OCI-LY3 (cell line): ENCODE data around the gene KIF3C.

ENCODE experiments used
- H2AFZ ChIP-seq: fragments of 200-600, 300-600 bp; shearing (Covaris generic); 2 replicates; pipeline ENCODE4 v1.6.0; 2014; ENCODE audit warnings: antibody characterized with exemption, low read depth, low read length
- H3K27ac ChIP-seq: fragments of 200-600, 300-600 bp; sonication (generic); 2 replicates; pipeline ENCODE4 v1.5.1; 2014; ENCODE audit warnings: mild to moderate bottlenecking, low read length, moderate library complexity, mixed read lengths
- H3K27me3 ChIP-seq: fragments of 200-600, 300-600 bp; sonication (generic); 2 replicates; pipeline ENCODE4 v1.6.1; 2014; ENCODE audit warnings: low read depth, low read length, mixed read lengths
- H3K36me3 ChIP-seq: fragments of 200-600, 300-600 bp; sonication (generic); replicated peaks from 2 replicates; pipeline ENCODE3; 2014; ENCODE audit warnings: low read depth, low read length, mixed read lengths
- H3K4me1 ChIP-seq: fragments of 300-600, 200-600 bp; sonication (generic); 2 replicates; pipeline ENCODE4 v1.6.1; 2014; ENCODE audit warnings: low read length, mixed read lengths
- H3K4me2 ChIP-seq: fragments of 200-600, 300-600 bp; sonication (generic); 2 replicates; pipeline ENCODE4 v1.6.1; 2014; ENCODE audit warnings: low read length, mixed read lengths
- H3K4me3 ChIP-seq: fragments of 300-600, 200-600 bp; sonication (generic); 2 replicates; pipeline ENCODE4 v1.5.1; 2014; ENCODE audit warnings: antibody characterized with exemption, mild to moderate bottlenecking, low read length, moderate library complexity
- H3K79me2 ChIP-seq: fragments of 300-600, 200-600 bp; shearing (Covaris generic); 2 replicates; pipeline ENCODE4 v1.6.1; 2014; ENCODE audit warnings: mild to moderate bottlenecking, low read length, mixed read lengths
- H3K9ac ChIP-seq: fragments of 300-600, 200-600 bp; shearing (Covaris generic); 2 replicates; pipeline ENCODE4 v1.6.0; 2014; ENCODE audit warnings: mild to moderate bottlenecking, low read length, moderate library complexity
- H3K9me3 ChIP-seq: fragments of 200-600, 300-600 bp; shearing (Covaris generic); 2 replicates; pipeline ENCODE4 v1.6.1; 2014; ENCODE audit warnings: low read length, mixed read lengths; ENCODE audit not compliant: insufficient read depth
- H4K20me1 ChIP-seq: fragments of 200-600, 300-600 bp; sonication (generic); 2 replicates; pipeline ENCODE4 v1.6.1; 2016; ENCODE audit warnings: low read length, mixed read lengths; ENCODE audit not compliant: insufficient read depth
- CTCF ChIP-seq: fragments of 200-600, 300-600 bp; sonication (generic); IDR thresholded peaks from 2 replicates; pipeline ENCODE4 v1.5.1; 2014; ENCODE audit warnings: antibody characterized with exemption, low read length, low read depth
- EZH2phosphoT487 ChIP-seq: fragments of 200-600 bp; shearing (Covaris generic); IDR thresholded peaks from 2 replicates; pipeline ENCODE4 v1.6.1; 2018; ENCODE audit warnings: antibody characterized with exemption, mixed run types, low read depth

Gene KIF3C

GRCh38 chr2:25957743-25958142 lies 24.6 kb downstream of the KIF3C start:
- Histone ChIP-seq H4K20me1 (no peaks in the 10 kb centered on the region), H2AFZ (no peak overlapping the region), H3K4me2 (no peak overlapping the region), H3K27ac (no peak overlapping the region), H3K36me3 (no peaks in the 10 kb centered on the region), H3K9me3 (no peaks in the 10 kb centered on the region), H3K79me2 (no peaks in the 10 kb centered on the region), H3K9ac (no peak overlapping the region), H3K27me3 (no peaks in the 10 kb centered on the region), H3K4me3 (no peak overlapping the region), H3K4me1 (peaks cover 6% of the 10 kb centered on the region)
- no peak for TF ChIP-seq EZH2phosphoT487
- no peak for TF ChIP-seq CTCF

GRCh38 chr2:25955869-25956535 lies 26.3 kb downstream of the KIF3C start:
- Histone ChIP-seq H4K20me1 (no peaks in the 10 kb centered on the region), H3K4me1 (peaks cover 7% of the 10 kb centered on the region), H3K4me2 (no peak overlapping the region), H3K27ac (no peak overlapping the region), H3K4me3 (no peak overlapping the region), H3K9me3 (no peaks in the 10 kb centered on the region), H3K79me2 (no peaks in the 10 kb centered on the region), H3K27me3 (peaks cover 3% of the 10 kb centered on the region; the same call in 1 of the 2 replicates), H3K9ac (no peak overlapping the region), H2AFZ (no peak overlapping the region), H3K36me3 (no peaks in the 10 kb centered on the region)
- TF ChIP-seq EZH2phosphoT487 (no peak), CTCF (peak; percentile 41)

GRCh38 chr2:25955036-25955435 lies 27.3 kb downstream of the KIF3C start:
- peaks cover 3% of the 10 kb centered on the region; the same call in 1 of the 2 replicates for H3K27me3 ChIP-seq
- TF ChIP-seq EZH2phosphoT487 (no peak), CTCF (no peak)
- H3K36me3 ChIP-seq: no peaks in the 10 kb centered on the region
- H3K4me3 ChIP-seq: no peak overlapping the region
- H3K4me2 ChIP-seq: no peak overlapping the region
- H3K9ac ChIP-seq: no peak overlapping the region
- no peak overlapping the region for H2AFZ ChIP-seq
- no peaks in the 10 kb centered on the region for H4K20me1 ChIP-seq
- H3K27ac ChIP-seq: no peak overlapping the region
- H3K79me2 ChIP-seq: no peaks in the 10 kb centered on the region
- no peaks in the 10 kb centered on the region for H3K9me3 ChIP-seq
- peaks cover 6% of the 10 kb centered on the region for H3K4me1 ChIP-seq

- Histone ChIP-seq H3K79me2 (no peaks in the 10 kb centered on the region), H3K36me3 (no peaks in the 10 kb centered on the region), H3K4me2 (no peak overlapping the region), H3K4me3 (no peak overlapping the region), H3K9ac (no peak overlapping the region), H2AFZ (no peak overlapping the region), H3K4me1 (peaks cover 6% of the 10 kb centered on the region), H3K27me3 (peaks cover 3% of the 10 kb centered on the region; the same call in 1 of the 2 replicates), H4K20me1 (no peaks in the 10 kb centered on the region), H3K27ac (no peak overlapping the region), H3K9me3 (no peaks in the 10 kb centered on the region)
- no peak for TF ChIP-seq EZH2phosphoT487
- TF ChIP-seq CTCF: no peak
Measured at GRCh38 chr2:25954199-25954752, 28.0 kb downstream of the KIF3C start.
